ENCODE measurements around the gene TOX3. TPM values are rescaled to one million over a fixed set of nuclear protein-coding genes. Genes with fewer than 3 reads are reported as not detected.

Gene TOX3
- total RNA-seq, 2 donors from 2014 or later: not detected

GRCh38 chr16:52545222-52545897 lies 1.6 kb downstream of the TOX3 start:
- intact Hi-C loops (cut with DNase I): no loop called here

GRCh38 chr16:52544703-52545102 lies 2.2 kb downstream of the TOX3 start:
- intact Hi-C loops (cut with DNase I): no loop called here
- no peak for DNase-seq (ENCODE audit: low spot score)

More at GRCh38 chr16:52545222-52545897, 1.6 kb downstream of the TOX3 start:
- no peak for DNase-seq (ENCODE audit: low spot score)

GRCh38 chr16:52543654-52544053 lies 3.3 kb downstream of the TOX3 start:
- DNase-seq (ENCODE audit: low spot score): no peak
- intact Hi-C loops (cut with DNase I): no loop called here

- DNase-seq (ENCODE audit: low spot score): no peak
- intact Hi-C loops (cut with DNase I): no loop called here
Measured at GRCh38 chr16:52540910-52541309, 6.0 kb downstream of the TOX3 start.

GRCh38 chr16:52539191-52539590 lies 7.8 kb downstream of the TOX3 start:
- DNase-seq (ENCODE audit: low spot score): no peak
- intact Hi-C loops (cut with DNase I): no loop called here

GRCh38 chr16:52538511-52538910 lies 8.4 kb downstream of the TOX3 start:
- intact Hi-C loops (cut with DNase I): no loop called here
- no peak for DNase-seq (ENCODE audit: low spot score)

GRCh38 chr16:52537516-52537915 lies 9.4 kb downstream of the TOX3 start:
- intact Hi-C loops (cut with DNase I): no loop called here
- DNase-seq (ENCODE audit: low spot score): no peak

- intact Hi-C loops (cut with DNase I): no loop called here
- DNase-seq (ENCODE audit: low spot score): no peak
Measured at GRCh38 chr16:52535076-52535475, 11.9 kb downstream of the TOX3 start.

GRCh38 chr16:52533296-52533695 lies 13.6 kb downstream of the TOX3 start:
- intact Hi-C loops (cut with DNase I): no loop called here
- DNase-seq (ENCODE audit: low spot score): no peak

- intact Hi-C loops (cut with DNase I): no loop called here
- DNase-seq (ENCODE audit: low spot score): no peak
Measured at GRCh38 chr16:52532384-52532783, 14.6 kb downstream of the TOX3 start.

- intact Hi-C loops (cut with DNase I): no loop called here
Measured at GRCh38 chr16:52529226-52529625, 17.7 kb downstream of the TOX3 start.

GRCh38 chr16:52528393-52529065 lies 18.4 kb downstream of the TOX3 start:
- intact Hi-C loops (cut with DNase I): no loop called here
- no peak for DNase-seq (ENCODE audit: low spot score)

More at GRCh38 chr16:52529226-52529625, 17.7 kb downstream of the TOX3 start:
- DNase-seq (ENCODE audit: low spot score): no peak

GRCh38 chr16:52526830-52527229 lies 20.1 kb downstream of the TOX3 start:
- intact Hi-C loops (cut with DNase I): no loop called here
- DNase-seq (ENCODE audit: low spot score): no peak

GRCh38 chr16:52526116-52526828 lies 20.7 kb downstream of the TOX3 start:
- intact Hi-C loops (cut with DNase I): no loop called here
- DNase-seq (ENCODE audit: low spot score): no peak

GRCh38 chr16:52521570-52521969 lies 25.4 kb downstream of the TOX3 start:
- intact Hi-C loops (cut with DNase I): no loop called here

GRCh38 chr16:52518884-52519283 lies 28.1 kb downstream of the TOX3 start:
- no peak for DNase-seq (ENCODE audit: low spot score)
- intact Hi-C loops (cut with DNase I): no loop called here

More at GRCh38 chr16:52521570-52521969, 25.4 kb downstream of the TOX3 start:
- no peak for DNase-seq (ENCODE audit: low spot score)

- intact Hi-C loops (cut with DNase I): no loop called here
- no peak for DNase-seq (ENCODE audit: low spot score)
Measured at GRCh38 chr16:52515068-52515671, 31.8 kb downstream of the TOX3 start.

- intact Hi-C loops (cut with DNase I): no loop called here
- no peak for DNase-seq (ENCODE audit: low spot score)
Measured at GRCh38 chr16:52512297-52512987, 34.5 kb downstream of the TOX3 start.

GRCh38 chr16:52501746-52502145 lies 45.2 kb downstream of the TOX3 start:
- intact Hi-C loops (cut with DNase I): no loop called here
- DNase-seq (ENCODE audit: low spot score): no peak
